K562 (cell line): ENCODE measurements around the gene C16orf74. TPM values are rescaled to one million over a fixed set of nuclear protein-coding genes. Genes with fewer than 3 reads are reported as not detected.

Source experiments
- ATAC-seq: fragments of 200-7000 bp; cut with Tn5 transposase; 3 replicates; pipeline ENCODE4 v1.9.1; 2020; ENCODE audit warnings: moderate library complexity
- BruUV-seq: library from RNA; stranded (reverse); fragments of 400-500 nt; replicated peaks from 2 replicates; lab custom pipeline; 2021; lab: Mats Ljungman, UMichigan
- CTCF ChIA-PET: fragments of 300-600 bp; formaldehyde crosslinking; extraction: SDS; loops from one replicate; lab custom pipeline; 2021; ENCODE audit warnings: low intra/inter-chr PET ratio; lab: Yijun Ruan, JAX
- POLR2A ChIA-PET: fragments of 300-600, 350-650 bp; sonication (Branson Sonifier 250); formaldehyde crosslinking; extraction: SDS; loops from one replicate; lab custom pipeline; 2021; ENCODE audit warnings: antibody characterized with exemption, inconsistent platforms; lab: Yijun Ruan, JAX
- DNase-seq, 4 experiments: peaks; one replicate each; pipeline versions ENCODE4 v3.0.0 to v3.0.0-alpha.2; 2011 to 2018; ENCODE audit warnings: low spot score in 3 of 4, mixed read lengths in 3 of 4; ENCODE audit errors: extremely low read depth in 1 of 4
- FAIRE-seq: peaks from 2 replicates; lab custom pipeline; 2011; peaks lifted over from hg19 to GRCh38; lab: Jason Lieb, UNC
- H2AFZ ChIP-seq: 2 replicates; pipeline ENCODE4 v1.6.0; 2011; ENCODE audit warnings: low read depth, low read length, control low read depth, inconsistent platforms
- H3K27ac ChIP-seq: fragments of 200-600 bp; 3 replicates; pipeline ENCODE4 v1.8.0; 2011; ENCODE audit warnings: low read depth, mild to moderate bottlenecking, control low read depth, inconsistent platforms, low read length, moderate library complexity, mixed read lengths; ENCODE audit errors: extremely low read depth
- H3K27me3 ChIP-seq, 2 experiments: fragments of 300-600 bp in 1 of 2; 2 replicates in 1 of 2; 3 replicates in 1 of 2; pipeline versions ENCODE4 v1.6.0 to v1.8.0; 2011; ENCODE audit warnings: inconsistent platforms in 2 of 2, low read length in 2 of 2, mild to moderate bottlenecking in 1 of 2, mixed read lengths in 1 of 2, moderate library complexity in 1 of 2; ENCODE audit not compliant: control insufficient read depth in 2 of 2, insufficient read depth in 2 of 2
- H3K36me3 ChIP-seq: fragments of 300-600 bp; 3 replicates; pipeline ENCODE4 v1.8.0; 2011; ENCODE audit warnings: mild to moderate bottlenecking, low read length, inconsistent platforms; ENCODE audit not compliant: control insufficient read depth, insufficient read depth
- H3K4me1 ChIP-seq, 2 experiments: fragments of 200-600 bp in 1 of 2; replicated peaks in 1 of 2; 2 replicates in 1 of 2; 3 replicates in 1 of 2; pipeline versions ENCODE4 v1.5.1 to v1.8.0; 2011; ENCODE audit warnings: inconsistent platforms in 2 of 2, low read length in 2 of 2, mild to moderate bottlenecking in 1 of 2, mixed read lengths in 1 of 2, moderate library complexity in 1 of 2; ENCODE audit not compliant: control insufficient read depth in 2 of 2, insufficient read depth in 2 of 2
- H3K4me2 ChIP-seq: 2 replicates; pipeline ENCODE4 v1.6.1; 2011; ENCODE audit warnings: low read length, control low read depth, inconsistent platforms, mixed read lengths; ENCODE audit not compliant: insufficient read depth
- H3K4me3 ChIP-seq: fragments of 200-600 bp; sonication (generic), shearing (Covaris generic); 2 replicates; pipeline ENCODE4 v1.5.1; 2016; ENCODE audit warnings: control low read depth, inconsistent platforms
- H3K79me2 ChIP-seq: fragments of 200-600 bp; 3 replicates; pipeline ENCODE4 v1.8.0; 2011; ENCODE audit warnings: low read length, inconsistent platforms; ENCODE audit not compliant: control insufficient read depth, insufficient read depth
- H3K9ac ChIP-seq, 2 experiments: 2 replicates each; pipeline versions ENCODE4 v1.6.0 to v1.6.1; 2011; ENCODE audit warnings: low read depth in 2 of 2, low read length in 2 of 2, control low read depth in 1 of 2, inconsistent platforms in 1 of 2, mild to moderate bottlenecking in 1 of 2, mixed read lengths in 1 of 2; ENCODE audit not compliant: insufficient read depth in 1 of 2
- H3K9me1 ChIP-seq: one replicate; pipeline ENCODE4 v1.6.0; 2011; ENCODE audit warnings: inconsistent platforms, mild to moderate bottlenecking, low read length, moderate library complexity; ENCODE audit not compliant: control insufficient read depth, insufficient read depth
- H3K9me3 ChIP-seq: replicated peaks from 2 replicates; pipeline ENCODE4 v1.5.1; 2011; ENCODE audit warnings: low read depth, low read length, inconsistent platforms; ENCODE audit not compliant: control insufficient read depth, insufficient read depth
- H4K20me1 ChIP-seq: replicated peaks from 2 replicates; pipeline ENCODE4 v1.6.1; 2011; ENCODE audit warnings: low read length, inconsistent platforms, mixed read lengths; ENCODE audit not compliant: control insufficient read depth, insufficient read depth
- BHLHE40 ChIP-seq: IDR thresholded peaks from 2 replicates; pipeline ENCODE4 v1.6.1; 2011; ENCODE audit warnings: low read length, improper control_type of control experiment
- ETS2 ChIP-seq: IDR thresholded peaks from 2 replicates; pipeline ENCODE4 v1.6.1; 2016; ENCODE audit warnings: borderline replicate concordance, missing genetic modification characterization, mild to moderate bottlenecking, moderate library complexity, missing compliant biosample characterization; ENCODE audit not compliant: poor library complexity, severe bottlenecking
- KDM1A ChIP-seq, 2 experiments: fragments of 450-650 bp; IDR thresholded peaks; 2 replicates each; pipeline ENCODE4 v1.6.1; 2016; ENCODE audit warnings: mild to moderate bottlenecking in 2 of 2
- NEUROD1 ChIP-seq: fragments of 150-350 bp; IDR thresholded peaks from 2 replicates; pipeline ENCODE4 v1.6.1; 2014; ENCODE audit warnings: borderline replicate concordance, low read length, low read depth; ENCODE audit not compliant: partially characterized antibody
- RCOR1 ChIP-seq, 2 experiments: IDR thresholded peaks; 2 replicates each; pipeline ENCODE4 v1.6.1; 2012; ENCODE audit warnings: low read depth in 2 of 2, low read length in 2 of 2, borderline replicate concordance in 1 of 2, improper control_type of control experiment in 1 of 2
- ZSCAN32 ChIP-seq: fragments of 450-650 bp; formaldehyde crosslinking; IDR thresholded peaks from 2 replicates; pipeline ENCODE4 v1.4.0; 2020; ENCODE audit warnings: mild to moderate bottlenecking, moderate library complexity
- WGBS: fragments of 100-300 bp; shearing (Covaris generic); methylation state at CpG from one replicate; pipeline ENCODE4 v1.1.6; 2016; ENCODE audit warnings: low coverage, mixed read lengths; ENCODE audit not compliant: insufficient coverage; ENCODE audit errors: missing lambda C conversion rate; 5-methylcytosine and 5-hydroxymethylcytosine counted together
- in situ Hi-C: fragments of 300-500 bp; cut with MboI; formaldehyde crosslinking; loops from 4 replicates; pipeline ENCODE4 v1.15.0; 2018; ENCODE audit warnings: inconsistent platforms, mixed read lengths
- intact Hi-C: fragments of 100-400 bp; cut with micrococcal nuclease; formaldehyde crosslinking; loops from 2 replicates; pipeline ENCODE4 v1.14.2; 2022
- polyA plus RNA-seq, 8 experiments: library from polyadenylated mRNA; depleted of rRNA in 4 of 8; stranded (reverse) in 5 of 8; unstranded in 3 of 8; fragments of >200 nt; fragmentation: Nextera tagmentation in 2 of 8; fragmentation: Illumina TruSeq in 1 of 8; extraction: Ambion mirVana in 2 of 8; extraction: Trizol in 1 of 8; gene quantifications; 2 replicates each; pipeline versions ENCODE4 v1.2.1 to v1.2.3, GENCODE V29; 2011 to 2014; ENCODE audit warnings: inconsistent platforms in 1 of 8, missing spikeins in 1 of 8
- total RNA-seq, 7 experiments: library from RNA; depleted of rRNA in 6 of 7; stranded (reverse); fragments of >200 nt in 6 of 7; fragmentation: Illumina TruSeq in 2 of 7; extraction: Trizol in 2 of 7; gene quantifications; 2 replicates each; pipeline versions ENCODE4 v1.2.1 to v1.2.3, GENCODE V29; 2011 to 2021; ENCODE audit warnings: low replicate concordance in 1 of 7
- TF ChIP-seq, protein P1 (sequence below): fragments of 250-450 bp; sonication (Bioruptor Pico); IDR thresholded peaks from 2 replicates; pipeline ENCODE4 v1.5.0; 2021
- TF ChIP-seq, protein P2 (sequence below): fragments of 450-650 bp; formaldehyde crosslinking; IDR thresholded peaks from 2 replicates; pipeline ENCODE4 v1.4.0; 2022; ENCODE audit warnings: missing genetic modification characterization

C16orf74 gene
- total and polyA plus RNA-seq, 9 of the 15 experiments (the other 6 are each of a cell fraction or from before 2014, with no cell fraction given): not detected

DNA sequence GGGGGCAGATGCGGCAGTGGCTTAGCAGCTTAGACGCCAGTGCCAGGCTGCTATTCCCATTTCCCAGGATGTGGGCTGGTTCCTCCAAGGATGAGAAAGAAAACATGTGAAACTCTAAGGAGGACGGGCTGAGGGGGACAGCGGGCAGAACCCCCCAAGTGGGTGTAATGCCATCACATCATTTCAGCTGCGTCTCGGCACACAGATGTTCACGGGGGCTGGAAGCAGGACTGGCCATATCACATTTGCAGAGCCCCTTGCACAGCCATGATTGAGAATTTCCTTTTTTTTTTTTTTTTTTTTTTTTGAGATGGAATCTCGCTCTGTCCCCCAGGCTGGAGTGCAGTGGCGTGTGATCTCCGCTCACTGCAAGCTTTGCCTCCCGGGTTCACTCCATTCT, 46.9 kb downstream of the C16orf74 start (continued):
- TF ChIP-seq, protein P1, sequence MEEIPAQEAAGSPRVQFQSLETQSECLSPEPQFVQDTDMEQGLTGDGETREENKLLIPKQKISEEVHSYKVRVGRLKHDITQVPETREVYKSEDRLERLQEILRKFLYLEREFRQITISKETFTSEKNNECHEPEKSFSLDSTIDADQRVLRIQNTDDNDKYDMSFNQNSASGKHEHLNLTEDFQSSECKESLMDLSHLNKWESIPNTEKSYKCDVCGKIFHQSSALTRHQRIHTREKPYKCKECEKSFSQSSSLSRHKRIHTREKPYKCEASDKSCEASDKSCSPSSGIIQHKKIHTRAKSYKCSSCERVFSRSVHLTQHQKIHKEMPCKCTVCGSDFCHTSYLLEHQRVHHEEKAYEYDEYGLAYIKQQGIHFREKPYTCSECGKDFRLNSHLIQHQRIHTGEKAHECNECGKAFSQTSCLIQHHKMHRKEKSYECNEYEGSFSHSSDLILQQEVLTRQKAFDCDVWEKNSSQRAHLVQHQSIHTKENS (CRISPR knock-in tag): no peak
- no peak for TF ChIP-seq ZSCAN32

- Histone ChIP-seq H4K20me1 (0 out of 2 replicates have a peak, but pooled peaks cover 2% of the 10 kb centered on the region), H3K4me1 (peaks cover 13 to 25% of the 10 kb centered on the region in 2 experiments), H3K9me3 (peaks cover 5% of the 10 kb centered on the region), H3K4me3 (no peak overlapping the region), H3K27me3 (peaks cover 12 to 35% of the 10 kb centered on the region in 2 experiments; a peak in 4 of 5 replicates), H3K9me1 (peaks cover 3% of the 10 kb centered on the region), H3K27ac (no peak overlapping the region), H2AFZ (0 out of 2 replicates have a peak overlapping the region, but pooled peaks have one; percentile 90), H3K36me3 (no peaks in the 10 kb centered on the region), H3K79me2 (no peaks in the 10 kb centered on the region), H3K4me2 (no peak overlapping the region; the same call in 1 of the 2 replicates), H3K9ac (peak overlapping the region; percentile 26 to 83; a peak in 2 of 4 replicates)
- peak; percentile 77 for FAIRE-seq
- ChIA-PET POLR2A (interaction anchor here (1.2 kb wide), 1 partner anchor 21 kb away, joined by 3 read pairs; no protein-coding TSS in a partner anchor), CTCF (no interaction called here)
- in situ Hi-C loops (no loop called here), intact Hi-C loops (no loop called here)
- WGBS: 18% methylated on average over 7 of the region's 7 CpGs
- TF ChIP-seq NEUROD1 (no peak), KDM1A (IDR thresholded peaks at IDR 0.05) (peak; percentile 70 to 79), ETS2 (no peak), RCOR1 (IDR thresholded peaks at IDR 0.05; ENCODE audit: borderline replicate concordance in 1 of 2, low read depth in 2 of 2, low read length in 2 of 2) (peak; percentile 25 to 72; a peak in 2 of 4 replicates), BHLHE40 (peak; percentile 67; the same call in 1 of the 2 replicates)
- TF ChIP-seq, protein P2, sequence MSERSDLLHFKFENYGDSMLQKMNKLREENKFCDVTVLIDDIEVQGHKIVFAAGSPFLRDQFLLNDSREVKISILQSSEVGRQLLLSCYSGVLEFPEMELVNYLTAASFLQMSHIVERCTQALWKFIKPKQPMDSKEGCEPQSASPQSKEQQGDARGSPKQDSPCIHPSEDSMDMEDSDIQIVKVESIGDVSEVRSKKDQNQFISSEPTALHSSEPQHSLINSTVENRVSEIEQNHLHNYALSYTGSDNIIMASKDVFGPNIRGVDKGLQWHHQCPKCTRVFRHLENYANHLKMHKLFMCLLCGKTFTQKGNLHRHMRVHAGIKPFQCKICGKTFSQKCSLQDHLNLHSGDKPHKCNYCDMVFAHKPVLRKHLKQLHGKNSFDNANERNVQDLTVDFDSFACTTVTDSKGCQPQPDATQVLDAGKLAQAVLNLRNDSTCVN (CRISPR knock-in tag): no peak
- BruUV-seq: no TSS peak
- DNase-seq: peak in 2 of 4 experiments; percentile 38 to 40
- peak; percentile 11; the same call in 2 of the 3 replicates for ATAC-seq
Observed at GRCh38 chr16:85699628-85700027, 51.3 kb downstream of the C16orf74 start.
